H1 (cell line): ENCODE data around the gene RP9. TPM values are rescaled to one million over a fixed set of nuclear protein-coding genes. Genes with fewer than 3 reads are reported as not detected.

ENCODE experiments used
- CTCF ChIA-PET: fragments of 300-600 bp; sonication (Branson Sonifier 250); formaldehyde crosslinking; loops from one replicate; lab custom pipeline; 2021; ENCODE audit not compliant: partially characterized antibody; lab: Charles Lee
- POLR2A ChIA-PET: fragments of 300-600 bp; sonication (Branson Sonifier 250); formaldehyde crosslinking; loops from one replicate; lab custom pipeline; 2021; ENCODE audit warnings: inconsistent platforms; ENCODE audit not compliant: partially characterized antibody; lab: Charles Lee
- DNase-seq, 2 experiments: peaks; one replicate each; pipeline versions ENCODE4 v3.0.0 to v3.0.0-alpha.2; 2010 to 2022; ENCODE audit warnings: low spot score in 2 of 2, low read depth in 1 of 2, mixed read lengths in 1 of 2
- FAIRE-seq: peaks from 2 replicates; lab custom pipeline; 2011; peaks lifted over from hg19 to GRCh38; lab: Jason Lieb, UNC
- H2AFZ ChIP-seq: 2 replicates; pipeline ENCODE4 v1.8.1; 2012; ENCODE audit warnings: low read length, inconsistent platforms
- H2AK5ac ChIP-seq: 2 replicates; pipeline ENCODE4 v1.6.1; 2013; ENCODE audit warnings: low read depth, low read length
- H2BK120ac ChIP-seq: replicated peaks from 2 replicates; pipeline ENCODE3; 2013; ENCODE audit warnings: low read depth, low read length, inconsistent platforms
- H2BK12ac ChIP-seq: 2 replicates; pipeline ENCODE4 v1.6.1; 2013; ENCODE audit warnings: low read depth, low read length
- H2BK15ac ChIP-seq: 2 replicates; pipeline ENCODE4 v1.6.1; 2013; ENCODE audit warnings: low read length
- H2BK20ac ChIP-seq: 2 replicates; pipeline ENCODE4 v1.6.1; 2013; ENCODE audit warnings: low read length
- H2BK5ac ChIP-seq: 2 replicates; pipeline ENCODE4 v1.6.1; 2013; ENCODE audit warnings: low read depth, low read length
- H3K14ac ChIP-seq: 2 replicates; pipeline ENCODE4 v1.6.1; 2013; ENCODE audit warnings: inconsistent platforms; ENCODE audit not compliant: insufficient read length
- H3K18ac ChIP-seq: 2 replicates; pipeline ENCODE4 v1.6.1; 2013; ENCODE audit warnings: low read length; ENCODE audit errors: extremely low read depth
- H3K23ac ChIP-seq: 2 replicates; pipeline ENCODE4 v1.6.1; 2013; ENCODE audit warnings: inconsistent platforms; ENCODE audit not compliant: insufficient read length
- H3K23me2 ChIP-seq: 2 replicates; pipeline ENCODE4 v1.6.1; 2013; ENCODE audit warnings: low read depth, low read length
- H3K27ac ChIP-seq: 2 replicates; pipeline ENCODE4 v1.6.1; 2011; ENCODE audit warnings: low read depth, low read length, inconsistent platforms
- H3K27me3 ChIP-seq, 4 experiments: replicated peaks in 1 of 4; 1 replicate in 1 of 4; 2 replicates in 3 of 4; pipeline versions ENCODE4 v1.6.1 to v1.8.1; 2011 to 2013; ENCODE audit warnings: low read length in 3 of 4, mild to moderate bottlenecking in 3 of 4, inconsistent platforms in 2 of 4, mixed read lengths in 2 of 4, moderate library complexity in 1 of 4; ENCODE audit not compliant: control insufficient read depth in 3 of 4, insufficient read depth in 3 of 4; ENCODE audit errors: extremely low read depth in 1 of 4
- H3K36me3 ChIP-seq, 4 experiments: 2 replicates each; pipeline versions ENCODE4 v1.6.1 to v1.8.1; 2011 to 2013; ENCODE audit warnings: mild to moderate bottlenecking in 4 of 4, low read length in 3 of 4, moderate library complexity in 2 of 4, control low read depth in 1 of 4, inconsistent platforms in 1 of 4; ENCODE audit not compliant: insufficient read depth in 4 of 4, control insufficient read depth in 2 of 4
- H3K4ac ChIP-seq: replicated peaks from 2 replicates; pipeline ENCODE3; 2013; ENCODE audit warnings: low read length, low read depth, mixed read lengths, inconsistent platforms; ENCODE audit not compliant: insufficient read length
- H3K4me1 ChIP-seq, 4 experiments: replicated peaks in 1 of 4; 1 replicate in 1 of 4; 2 replicates in 3 of 4; pipeline versions ENCODE4 v1.6.1 to v1.8.1; 2011 to 2013; ENCODE audit warnings: low read length in 3 of 4, inconsistent platforms in 2 of 4, mixed read lengths in 1 of 4; ENCODE audit not compliant: insufficient read depth in 4 of 4, control insufficient read depth in 3 of 4
- H3K4me2 ChIP-seq, 2 experiments: 2 replicates each; pipeline versions ENCODE4 v1.6.1 to v1.8.1; 2011 to 2013; ENCODE audit warnings: low read depth in 2 of 2, low read length in 2 of 2, control low read depth in 1 of 2, inconsistent platforms in 1 of 2, mild to moderate bottlenecking in 1 of 2; ENCODE audit not compliant: insufficient read depth in 1 of 2
- H3K4me3 ChIP-seq, 4 experiments: fragments of 200-600, 300-600 bp in 1 of 4; sonication (generic), shearing (Covaris generic), sonication (Bioruptor Twin) in 1 of 4; 2 replicates each; pipeline versions ENCODE4 v1.5.1 to v1.8.1; 2011 to 2016; ENCODE audit warnings: low read length in 4 of 4, low read depth in 3 of 4, control low read depth in 2 of 4, inconsistent platforms in 2 of 4, mild to moderate bottlenecking in 2 of 4, mixed read lengths in 1 of 4, moderate library complexity in 1 of 4; ENCODE audit not compliant: insufficient read depth in 2 of 4; ENCODE audit errors: extremely low read depth in 1 of 4
- H3K56ac ChIP-seq: replicated peaks from 2 replicates; pipeline ENCODE3; 2013; ENCODE audit warnings: low read depth, mild to moderate bottlenecking, mixed read lengths, low read length, inconsistent platforms; ENCODE audit not compliant: insufficient read length
- H3K79me1 ChIP-seq: 2 replicates; pipeline ENCODE4 v1.6.1; 2013; ENCODE audit warnings: low read depth, low read length, control low read depth
- H3K79me2 ChIP-seq, 2 experiments: 2 replicates each; pipeline versions ENCODE4 v1.6.1 to v1.8.1; 2012 to 2013; ENCODE audit warnings: low read length in 2 of 2, mild to moderate bottlenecking in 2 of 2, inconsistent platforms in 1 of 2; ENCODE audit not compliant: insufficient read depth in 2 of 2, control insufficient read depth in 1 of 2
- H3K9ac ChIP-seq, 4 experiments: replicated peaks in 1 of 4; 1 replicate in 1 of 4; 2 replicates in 3 of 4; pipeline versions ENCODE4 v1.6.1 to v1.8.1; 2011 to 2013; ENCODE audit warnings: low read depth in 3 of 4, low read length in 3 of 4, control low read depth in 2 of 4, mild to moderate bottlenecking in 2 of 4, moderate library complexity in 2 of 4, inconsistent platforms in 1 of 4; ENCODE audit errors: extremely low read depth in 1 of 4
- H3K9me3 ChIP-seq, 2 experiments: 2 replicates each; pipeline versions ENCODE4 v1.6.1 to v1.8.1; 2012 to 2013; ENCODE audit warnings: mild to moderate bottlenecking in 2 of 2, moderate library complexity in 2 of 2, control low read depth in 1 of 2, inconsistent platforms in 1 of 2, low read depth in 1 of 2, low read length in 1 of 2, mixed read lengths in 1 of 2; ENCODE audit not compliant: insufficient read depth in 2 of 2
- H4K20me1 ChIP-seq, 2 experiments: replicated peaks in 1 of 2; 2 replicates each; pipeline versions ENCODE3 to v1.8.1; 2011 to 2013; ENCODE audit warnings: inconsistent platforms in 2 of 2, low read length in 2 of 2, mild to moderate bottlenecking in 1 of 2; ENCODE audit not compliant: insufficient read depth in 2 of 2, control insufficient read depth in 1 of 2
- H4K5ac ChIP-seq: 2 replicates; pipeline ENCODE4 v1.6.1; 2013; ENCODE audit warnings: low read length, low read depth, mixed read lengths, inconsistent platforms; ENCODE audit not compliant: insufficient read length
- H4K8ac ChIP-seq: 2 replicates; pipeline ENCODE4 v1.8.0; 2013; ENCODE audit warnings: mild to moderate bottlenecking, moderate library complexity, low read length, inconsistent platforms; ENCODE audit not compliant: insufficient read depth; ENCODE audit errors: extremely low read depth
- H4K91ac ChIP-seq: replicated peaks from 2 replicates; pipeline ENCODE3; 2013; ENCODE audit warnings: low read length, mixed read lengths, inconsistent platforms; ENCODE audit not compliant: insufficient read length
- ASH2L ChIP-seq: fragments of 200-600, 300-600 bp; sonication (generic); IDR thresholded peaks from one replicate; pipeline ENCODE4 v1.7.1; 2017; ENCODE audit warnings: low read length
- ATF3 ChIP-seq: IDR thresholded peaks from 2 replicates; pipeline ENCODE4 v1.6.1; 2011; ENCODE audit warnings: low read depth, mild to moderate bottlenecking, low read length; ENCODE audit not compliant: insufficient read depth
- CBX8 ChIP-seq: fragments of 300-800, 300-1000 bp; sonication (generic); IDR thresholded peaks from 2 replicates; pipeline ENCODE4 v1.7.1; 2016; ENCODE audit warnings: low read depth, low read length, borderline replicate concordance
- EGR1 ChIP-seq: IDR thresholded peaks from 2 replicates; pipeline ENCODE4 v1.6.1; 2011; ENCODE audit warnings: low read depth, low read length, borderline replicate concordance
- POLR2A ChIP-seq, 2 experiments: IDR thresholded peaks; 1 replicate in 1 of 2; 2 replicates in 1 of 2; pipeline ENCODE4 v1.6.1; 2011; ENCODE audit warnings: low read depth in 2 of 2, low read length in 2 of 2, mild to moderate bottlenecking in 2 of 2; ENCODE audit errors: control extremely low read depth in 1 of 2
- SIN3A ChIP-seq, 2 experiments: IDR thresholded peaks in 1 of 2; conservative IDR thresholded peaks in 1 of 2; 2 replicates each; pipeline ENCODE4 v1.6.1; 2011 to 2012; ENCODE audit warnings: low read length in 2 of 2, improper control_type of control experiment in 1 of 2, low read depth in 1 of 2, mild to moderate bottlenecking in 1 of 2
- TCF12 ChIP-seq: IDR thresholded peaks from 2 replicates; pipeline ENCODE4 v1.6.1; 2011; ENCODE audit warnings: low read depth, mild to moderate bottlenecking, low read length
- WGBS, 2 experiments: shearing (Covaris generic) in 1 of 2; methylation state at CpG; one replicate each; pipeline versions ENCODE4 v1.1.6 to v1.1.7; 2013 to 2015; ENCODE audit warnings: low lambda C conversion rate in 2 of 2, mixed read lengths in 2 of 2, inconsistent platforms in 1 of 2, low coverage in 1 of 2, missing lambda C conversion rate in 1 of 2; ENCODE audit not compliant: insufficient replicate concordance in 2 of 2, insufficient coverage in 1 of 2, insufficient read length in 1 of 2; ENCODE audit errors: extremely low coverage in 1 of 2, missing lambda C conversion rate in 1 of 2; 5-methylcytosine and 5-hydroxymethylcytosine counted together
- polyA plus RNA-seq, 7 experiments: library from polyadenylated mRNA; depleted of rRNA in 3 of 7; stranded (reverse) in 5 of 7; unstranded in 2 of 7; fragments of >200 nt in 5 of 7; fragments of 200-250 nt in 2 of 7; gene quantifications; 1 replicate in 5 of 7; 2 replicates in 1 of 7; 4 replicates in 1 of 7; pipeline versions ENCODE4 v1.2.1 to v1.2.3, GENCODE V29; 2011 to 2013; ENCODE audit warnings: missing spikeins in 2 of 7, mixed read lengths in 2 of 7
- total RNA-seq: library from RNA; stranded (reverse); fragmentation: NEBNext Ultra II Directional; extraction: Animal tissue kit (Norgen Biotek cat#: 25700); gene quantifications from 2 replicates; pipeline ENCODE4 v1.2.1, GENCODE V29; 2021

RP9 gene
- total and polyA plus RNA-seq, 2 of the 8 experiments (the other 6 are each of a cell fraction or from before 2014, with no cell fraction given), result 11.0 to 12.4 TPM

- no peak overlapping the region for H3K4ac ChIP-seq
- no peaks in the 10 kb centered on the region for H4K20me1 ChIP-seq
- H2AK5ac ChIP-seq, result no peak overlapping the region
- peaks cover 0 to 3% (median 0%) of the 10 kb centered on the region in 4 experiments; a peak in 2 of 8 replicates for H3K36me3 ChIP-seq
- H3K56ac ChIP-seq, result no peak overlapping the region
- no peak overlapping the region for H4K91ac ChIP-seq
- no peak for FAIRE-seq
- H3K9me3 ChIP-seq, result no peaks in the 10 kb centered on the region
- H4K5ac ChIP-seq, result no peak overlapping the region
- H3K79me2 ChIP-seq, result no peaks in the 10 kb centered on the region
- H3K18ac ChIP-seq, result no peak overlapping the region
- no peaks in the 10 kb centered on the region for H3K79me1 ChIP-seq
- no peaks in the 10 kb centered on the region for H3K27me3 ChIP-seq
- no peak overlapping the region for H2BK12ac ChIP-seq
- H3K4me3 ChIP-seq, result no peak overlapping the region
- CTCF ChIA-PET, result no interaction called here
- H3K9ac ChIP-seq, result no peak overlapping the region
- no peak overlapping the region for H2BK5ac ChIP-seq
- H3K27ac ChIP-seq, result no peak overlapping the region
- no peak for TF ChIP-seq SIN3A (conservative IDR thresholded peaks at IDR 0.05 in 1 of 2, IDR thresholded peaks at IDR 0.05 in 1 of 2; ENCODE audit: low read depth in 1 of 2, low read length in 2 of 2)
- no peak for TF ChIP-seq ATF3
- no peak for TF ChIP-seq TCF12
- no peak for TF ChIP-seq ASH2L
- no peak for TF ChIP-seq EGR1
- no peak for TF ChIP-seq POLR2A (IDR thresholded peaks at IDR 0.05; ENCODE audit: control extremely low read depth in 1 of 2, low read depth in 2 of 2, low read length in 2 of 2)
- TF ChIP-seq CBX8, result no peak
- H2AFZ ChIP-seq, result no peak overlapping the region
- H3K14ac ChIP-seq, result no peak overlapping the region
- H3K4me2 ChIP-seq, result no peak overlapping the region
- H2BK15ac ChIP-seq, result no peak overlapping the region
- no peak overlapping the region for H2BK20ac ChIP-seq
- POLR2A ChIA-PET, result interaction anchor here (1.3 kb wide), 1 partner anchor 34 kb away, joined by 3 read pairs; no protein-coding TSS in a partner anchor
- H3K4me1 ChIP-seq, result no peaks in the 10 kb centered on the region
- no peak overlapping the region for H4K8ac ChIP-seq
- DNase-seq, result no peak
- no peak overlapping the region for H3K23ac ChIP-seq
- H2BK120ac ChIP-seq, result no peak overlapping the region
- 92% methylated on average over 6 of the region's 7 CpGs; no CpG with 5 or more reads in 1 of the 2 experiments for WGBS, 2 experiments
- no peaks in the 10 kb centered on the region for H3K23me2 ChIP-seq
These were observed 20.1 kb downstream of the RP9 start for GRCh38 chr7:33089142-33089541.
